Activated CD4-positive, alpha-beta T cell treated with anti-CD3 and anti-CD28 coated beads, Interleukin-2, amount 10 ng/mL, durations not matched to agents 24 days and 14 days (primary cell): ENCODE results near the gene SHC2. TPM values are rescaled to one million over a fixed set of nuclear protein-coding genes. Genes with fewer than 3 reads are reported as not detected.
"Not testable (repeated sequence)": the region's sequence is repeated elsewhere in the genome, so short reads cannot be mapped to it uniquely, and the experiment has no call there.

Source experiments
- DNase-seq: peaks from one replicate; pipeline ENCODE4 v3.0.0; 2022
- H3K27ac Mint-ChIP-seq: one replicate; pipeline ENCODE4 v1.8.0; 2022; ENCODE audit warnings: mild to moderate bottlenecking, mixed read lengths
- H3K27me3 Mint-ChIP-seq: one replicate; pipeline ENCODE4 v1.8.0; 2022; ENCODE audit warnings: mixed read lengths
- H3K36me3 Mint-ChIP-seq: one replicate; pipeline ENCODE4 v1.8.0; 2022; ENCODE audit warnings: low read depth, mild to moderate bottlenecking, mixed read lengths
- H3K4me1 Mint-ChIP-seq: one replicate; pipeline ENCODE4 v1.8.0; 2021; ENCODE audit warnings: mixed read lengths
- H3K4me3 Mint-ChIP-seq: one replicate; pipeline ENCODE4 v1.8.0; 2022; ENCODE audit warnings: mild to moderate bottlenecking, moderate library complexity, mixed read lengths
- H3K9me3 Mint-ChIP-seq: one replicate; pipeline ENCODE4 v1.8.0; 2021; ENCODE audit warnings: mixed read lengths
- intact Hi-C: fragments of 100-400 bp; cut with micrococcal nuclease; formaldehyde crosslinking; loops from one replicate; pipeline ENCODE4 v1.15.1; 2023
- total RNA-seq: library from RNA; stranded (reverse); gene quantifications from 2 replicates; pipeline ENCODE4 v1.2.3, GENCODE V29; 2022

The SHC2 gene
- total RNA-seq, 1 donor from 2014 or later = not detected

DNA sequence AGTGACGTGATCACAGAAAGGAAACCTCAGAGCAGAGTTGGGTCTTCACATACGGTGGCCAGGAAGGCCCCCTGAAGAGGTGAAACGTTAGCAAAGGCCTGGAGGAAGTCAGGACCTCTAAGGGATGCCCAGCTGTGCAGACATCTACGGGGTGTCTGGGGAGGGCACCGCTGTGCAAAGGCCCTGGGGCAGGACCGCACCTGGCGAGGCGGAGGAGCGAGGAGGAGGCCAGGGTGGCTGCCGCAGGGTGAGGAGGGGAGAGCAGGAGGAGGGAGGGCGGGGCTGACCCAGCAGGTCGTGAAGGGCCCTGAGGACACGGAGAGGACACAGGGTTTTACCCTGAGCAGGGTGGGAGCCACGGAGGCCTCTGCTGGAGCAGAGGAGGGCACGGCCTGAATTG, 23.7 kb upstream of the SHC2 start:
- no peak for DNase-seq
- Mint-ChIP-seq H3K27ac (no peak overlapping the region), H3K9me3 (peaks cover 19% of the 10 kb centered on the region), H3K27me3 (peaks cover 11% of the 10 kb centered on the region), H3K4me1 (peaks cover 15% of the 10 kb centered on the region), H3K4me3 (no peak overlapping the region), H3K36me3 (peaks cover 18% of the 10 kb centered on the region)
- intact Hi-C loops = no loop called here

DNA sequence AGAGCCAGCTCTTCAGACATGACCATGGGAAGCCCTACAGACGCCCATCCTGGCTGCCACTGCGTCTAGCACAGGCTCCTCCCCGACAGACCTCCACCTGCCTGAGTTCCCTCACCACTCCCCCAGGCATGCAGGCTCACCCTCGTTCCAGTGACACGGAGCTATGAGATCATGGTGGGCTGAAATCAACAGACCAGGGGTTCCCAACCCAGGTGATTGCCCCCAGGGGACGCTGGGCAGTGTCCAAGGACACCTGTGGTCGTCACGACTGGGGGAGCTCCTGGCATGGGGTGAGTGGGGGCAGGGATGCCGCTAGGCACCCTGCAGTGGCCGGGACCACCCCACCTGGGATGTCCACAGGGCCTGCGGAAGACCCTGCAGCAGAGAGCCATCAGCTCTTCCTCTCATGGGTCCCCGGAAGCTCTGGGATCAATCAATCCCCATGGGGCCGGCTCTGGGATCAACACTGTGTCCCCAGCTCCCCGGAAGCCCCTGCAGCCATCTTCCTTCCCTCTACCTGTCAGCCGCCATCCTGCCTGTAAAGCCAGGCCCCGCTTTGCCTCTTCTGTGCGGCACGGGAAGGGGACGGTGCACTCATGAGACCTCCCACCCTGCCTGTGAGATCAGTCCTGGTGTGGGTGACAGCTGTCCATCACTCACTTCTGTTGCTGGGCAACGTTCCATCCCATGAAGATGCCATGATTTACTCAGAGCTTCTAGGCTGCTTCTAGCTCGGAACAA, 22.7 kb upstream of the SHC2 start:
- intact Hi-C loops = no loop called here
- Mint-ChIP-seq H3K9me3 (peaks cover 19% of the 10 kb centered on the region), H3K27me3 (peaks cover 11% of the 10 kb centered on the region), H3K36me3 (peaks cover 18% of the 10 kb centered on the region), H3K4me1 (peaks cover 13% of the 10 kb centered on the region), H3K27ac (no peak overlapping the region), H3K4me3 (no peak overlapping the region)
- no peak for DNase-seq

DNA sequence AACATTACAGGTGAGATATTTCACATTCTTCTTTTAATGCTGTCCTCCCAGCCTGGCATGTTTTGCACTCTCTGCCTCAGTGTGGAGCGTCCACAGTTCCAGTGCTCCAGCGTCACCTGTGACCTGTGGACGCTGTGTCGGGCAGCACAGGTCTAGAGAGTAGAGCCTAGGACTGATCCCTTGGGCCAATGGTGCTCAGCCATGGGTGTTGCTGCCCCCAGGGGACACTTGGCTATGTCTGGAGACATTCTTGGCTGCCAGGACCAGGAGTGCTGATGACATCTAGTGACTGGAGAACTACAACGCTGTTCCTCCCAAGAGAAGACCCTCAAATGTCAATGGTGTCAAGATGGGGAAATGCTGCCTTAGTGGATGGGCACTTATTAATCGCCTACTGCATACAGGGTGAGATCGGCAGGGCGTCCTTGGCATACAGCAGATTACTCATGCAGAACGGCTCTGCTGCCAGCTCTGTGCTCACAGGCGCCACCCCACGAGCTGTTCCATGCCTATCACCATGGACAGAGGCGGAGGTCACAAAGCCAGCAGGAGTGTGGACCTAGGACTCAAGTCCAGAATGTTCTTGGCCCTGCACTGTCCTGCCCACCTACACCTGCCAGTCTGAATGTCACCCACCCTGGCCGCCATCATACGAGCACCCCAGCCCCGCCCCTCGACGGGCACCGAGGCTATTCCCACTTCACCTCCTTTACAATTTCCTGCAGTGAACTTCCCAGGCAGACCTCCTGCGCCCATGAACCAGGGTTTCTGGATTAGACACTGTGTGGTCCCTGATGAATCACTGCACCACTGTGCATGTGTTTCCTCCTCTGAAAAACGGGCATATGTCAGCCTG, 21.6 kb upstream of the SHC2 start:
- Mint-ChIP-seq H3K27me3 (peaks cover 11% of the 10 kb centered on the region), H3K4me1 (peaks cover 9% of the 10 kb centered on the region), H3K9me3 (peaks cover 19% of the 10 kb centered on the region), H3K27ac (no peak overlapping the region), H3K4me3 (no peak overlapping the region), H3K36me3 (peaks cover 16% of the 10 kb centered on the region)
- DNase-seq = no peak
- intact Hi-C loops = no loop called here

DNA sequence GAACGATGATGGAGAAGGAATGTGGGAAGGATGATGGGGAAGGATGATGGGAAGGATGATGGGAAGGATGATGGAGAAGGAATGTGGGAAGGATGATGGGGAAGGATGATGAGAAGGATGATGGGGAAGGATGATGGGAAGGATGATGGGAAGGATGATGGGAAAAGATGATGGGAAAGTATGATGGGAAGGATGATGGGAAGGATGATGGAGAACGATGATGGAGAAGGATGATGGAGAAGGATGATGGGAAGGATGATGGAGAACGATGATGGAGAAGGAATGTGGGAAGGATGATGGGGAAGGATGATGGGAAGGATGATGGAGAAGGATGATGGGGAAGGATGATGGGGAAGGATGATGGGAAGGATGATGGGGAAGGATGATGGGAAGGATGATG, 20.3 kb upstream of the SHC2 start:
- Mint-ChIP-seq H3K27ac (peak overlapping the region; percentile 72), H3K36me3 (peaks cover 16% of the 10 kb centered on the region), H3K9me3 (peaks cover 19% of the 10 kb centered on the region)
- H3K4me1 Mint-ChIP-seq, intact Hi-C loops, DNase-seq, H3K27me3 Mint-ChIP-seq, H3K4me3 Mint-ChIP-seq: not testable (repeated sequence)

DNA sequence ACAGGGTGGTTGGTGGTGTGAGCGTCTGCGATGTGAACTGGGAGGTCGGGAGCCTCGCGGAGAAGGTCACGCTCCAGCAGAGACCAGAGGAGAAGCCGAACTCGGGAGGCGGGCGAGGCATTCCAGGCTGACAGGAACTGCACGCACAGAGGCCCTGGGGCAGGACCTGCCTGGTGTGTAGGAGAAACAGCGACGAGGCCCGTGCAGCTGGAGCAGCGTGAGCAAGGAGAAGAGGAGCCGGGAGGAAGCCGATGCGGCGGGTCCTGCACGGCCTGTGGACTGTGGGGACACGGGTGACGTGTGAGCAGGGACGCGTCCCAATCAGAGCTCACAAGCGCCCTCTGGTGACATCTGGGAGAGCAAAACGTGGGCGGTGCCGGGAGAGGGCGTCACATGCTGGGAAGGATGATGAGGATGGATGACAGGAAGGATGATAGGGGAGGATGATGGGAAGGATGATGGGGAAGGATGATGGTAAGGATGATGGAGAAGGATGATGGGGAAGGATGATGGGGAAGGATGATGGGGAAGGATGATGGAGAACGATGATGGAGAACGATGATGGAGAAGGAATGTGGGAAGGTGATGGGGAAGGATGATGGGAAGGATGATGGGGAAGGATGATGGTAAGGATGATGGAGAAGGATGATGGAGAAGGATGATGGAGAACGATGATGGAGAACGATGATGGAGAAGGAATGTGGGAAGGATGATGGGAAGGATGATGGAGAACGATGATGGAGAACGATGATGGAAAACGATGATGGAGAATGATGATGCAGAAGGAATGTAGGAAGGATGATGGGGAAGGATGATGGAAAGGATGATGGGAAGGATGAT, 19.4 kb upstream of the SHC2 start:
- intact Hi-C loops = no loop called here
- Mint-ChIP-seq H3K36me3 (peaks cover 16% of the 10 kb centered on the region), H3K4me3 (peak overlapping the region; percentile 39), H3K27me3 (peaks cover 6% of the 10 kb centered on the region), H3K9me3 (peaks cover 19% of the 10 kb centered on the region), H3K27ac (peak overlapping the region; percentile 72), H3K4me1 (peaks cover 9% of the 10 kb centered on the region)
- DNase-seq = peak; percentile 76

DNA sequence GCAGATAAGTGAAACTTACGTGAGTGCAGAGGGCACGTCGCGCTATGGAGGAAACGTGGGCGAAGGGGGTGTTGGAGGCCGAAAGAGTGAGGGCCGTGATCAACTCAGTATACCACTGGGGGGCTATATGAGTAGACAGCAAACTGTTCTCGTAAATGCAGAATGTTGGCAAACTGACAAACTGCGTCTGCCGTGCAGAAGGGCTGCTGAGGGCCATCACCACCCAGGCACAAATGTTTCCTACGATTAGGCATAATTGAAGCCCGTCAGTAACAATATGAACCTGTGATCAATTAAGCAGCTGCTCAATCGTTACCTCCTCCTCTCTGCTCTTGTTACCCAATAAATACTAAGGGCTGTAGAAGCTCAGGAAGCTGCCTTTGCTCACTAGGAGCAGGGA, 18.1 kb upstream of the SHC2 start:
- DNase-seq = no peak
- H3K27me3 Mint-ChIP-seq = peaks cover 6% of the 10 kb centered on the region
- H3K9me3 Mint-ChIP-seq = peaks cover 19% of the 10 kb centered on the region
- intact Hi-C loops = no loop called here
- H3K36me3 Mint-ChIP-seq = peaks cover 16% of the 10 kb centered on the region
- no peak overlapping the region for H3K4me3 Mint-ChIP-seq
- peaks cover 9% of the 10 kb centered on the region for H3K4me1 Mint-ChIP-seq
- H3K27ac Mint-ChIP-seq = no peak overlapping the region

DNA sequence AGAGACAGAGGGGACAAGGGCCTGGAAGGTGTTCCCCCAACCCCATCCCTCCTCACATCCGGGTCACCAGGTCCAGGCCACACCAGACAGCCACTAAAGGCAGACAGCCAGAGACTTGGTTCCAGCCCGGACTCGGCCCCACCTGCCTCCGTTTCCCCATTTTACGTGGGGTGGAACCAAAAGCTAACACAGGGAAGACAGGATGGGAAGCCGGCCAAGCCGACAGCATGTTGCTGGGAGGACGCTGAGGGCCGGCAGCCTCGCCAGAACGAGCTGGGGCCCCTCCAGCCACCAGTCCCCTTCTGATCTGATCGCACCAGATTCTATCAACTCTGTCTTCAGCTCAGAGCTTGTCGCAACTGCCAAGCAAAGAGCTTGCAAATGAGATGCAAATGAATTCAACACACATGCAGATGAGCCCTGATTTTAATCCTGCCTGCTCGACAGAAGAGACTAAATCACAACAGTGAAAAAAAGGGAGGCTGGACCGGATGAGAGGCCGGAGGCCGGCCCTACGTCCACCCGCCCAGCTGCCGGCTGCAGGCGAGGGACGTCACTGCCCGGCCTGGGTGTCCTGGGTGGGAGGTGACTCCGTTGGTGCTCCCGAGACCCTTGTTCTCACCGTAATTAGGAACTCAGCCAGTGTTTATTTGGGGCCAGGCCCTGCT, 17.5 kb upstream of the SHC2 start:
- Mint-ChIP-seq H3K27ac (no peak overlapping the region), H3K36me3 (peaks cover 16% of the 10 kb centered on the region), H3K4me3 (no peak overlapping the region), H3K4me1 (peaks cover 9% of the 10 kb centered on the region), H3K27me3 (peaks cover 6% of the 10 kb centered on the region), H3K9me3 (peaks cover 19% of the 10 kb centered on the region)
- intact Hi-C loops = no loop called here
- DNase-seq = no peak

DNA sequence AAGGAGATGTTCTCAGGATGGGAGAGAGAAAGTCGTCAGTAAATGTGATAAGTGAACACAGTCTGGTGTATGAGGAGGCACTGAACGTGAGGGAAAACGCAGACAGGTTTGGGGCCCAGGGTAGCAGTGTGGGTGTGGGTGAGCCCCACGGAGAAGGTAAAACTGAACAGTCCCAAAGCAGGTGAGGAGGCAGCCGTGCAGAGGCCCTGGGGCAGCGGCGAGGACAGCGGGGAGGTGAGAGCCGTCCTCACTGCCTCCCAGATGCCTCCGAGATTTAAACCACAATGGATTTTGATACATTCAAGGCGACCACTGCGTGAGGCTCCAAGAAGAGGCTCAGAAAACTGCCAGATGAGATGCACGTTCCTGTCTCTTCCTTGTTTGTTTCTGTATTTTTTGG, 14.5 kb upstream of the SHC2 start:
- Mint-ChIP-seq H3K4me1 (peaks cover 5% of the 10 kb centered on the region), H3K4me3 (no peak overlapping the region), H3K9me3 (peaks cover 6% of the 10 kb centered on the region), H3K27ac (no peak overlapping the region), H3K27me3 (peaks cover 2% of the 10 kb centered on the region), H3K36me3 (peaks cover 4% of the 10 kb centered on the region)
- no peak for DNase-seq
- intact Hi-C loops = no loop called here

DNA sequence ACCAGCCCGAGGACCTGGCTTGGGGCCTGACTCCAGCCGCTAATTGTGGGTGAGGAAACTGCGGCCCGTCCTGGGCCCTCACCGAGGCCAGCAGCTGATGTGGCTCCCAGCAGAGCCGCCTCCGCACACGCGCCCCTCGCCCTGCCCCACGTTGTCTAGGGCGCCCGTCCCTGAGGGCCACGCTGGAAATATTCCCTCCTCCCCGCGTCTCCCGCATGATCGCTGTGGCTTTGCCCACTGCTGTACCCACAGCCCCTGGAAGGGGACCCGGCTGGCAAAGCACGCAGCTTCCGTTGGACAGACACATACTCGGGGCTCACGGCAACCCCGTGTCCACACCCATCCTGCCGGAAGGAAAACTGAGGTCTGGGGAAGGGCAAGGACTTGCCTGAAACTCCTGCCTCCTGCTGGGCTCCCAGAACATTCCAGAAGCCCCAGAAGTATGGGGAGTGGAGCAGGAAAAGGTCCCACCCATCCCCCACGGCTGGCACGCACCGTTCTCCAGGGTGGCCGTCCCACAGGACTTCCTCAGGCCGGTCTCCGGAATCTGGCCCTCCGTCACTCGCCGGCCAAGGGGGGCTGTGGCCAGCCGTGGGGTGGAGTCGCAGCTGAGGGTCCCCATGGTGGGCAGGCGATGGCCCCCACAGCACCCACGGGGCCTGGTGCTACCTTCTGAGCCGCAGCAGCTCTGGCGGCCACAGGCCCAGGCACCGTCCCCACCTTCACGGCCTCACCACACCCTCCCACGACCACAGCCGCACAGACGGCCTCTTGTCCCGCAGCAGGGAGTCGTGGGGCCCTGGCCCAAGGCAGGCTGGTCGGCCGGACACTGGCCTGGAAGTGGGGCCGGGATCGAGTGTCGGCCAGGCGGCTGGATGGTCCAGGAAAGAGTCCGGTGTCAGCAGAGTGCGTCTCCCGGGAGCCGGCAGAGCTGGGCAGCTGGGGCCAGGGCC, 13.6 kb upstream of the SHC2 start:
- H3K27me3 Mint-ChIP-seq = no peaks in the 10 kb centered on the region
- no peak overlapping the region for H3K4me3 Mint-ChIP-seq
- no peak for DNase-seq
- no peak overlapping the region for H3K27ac Mint-ChIP-seq
- H3K36me3 Mint-ChIP-seq = no peaks in the 10 kb centered on the region
- intact Hi-C loops = no loop called here
- H3K9me3 Mint-ChIP-seq = no peaks in the 10 kb centered on the region
- no peaks in the 10 kb centered on the region for H3K4me1 Mint-ChIP-seq

DNA sequence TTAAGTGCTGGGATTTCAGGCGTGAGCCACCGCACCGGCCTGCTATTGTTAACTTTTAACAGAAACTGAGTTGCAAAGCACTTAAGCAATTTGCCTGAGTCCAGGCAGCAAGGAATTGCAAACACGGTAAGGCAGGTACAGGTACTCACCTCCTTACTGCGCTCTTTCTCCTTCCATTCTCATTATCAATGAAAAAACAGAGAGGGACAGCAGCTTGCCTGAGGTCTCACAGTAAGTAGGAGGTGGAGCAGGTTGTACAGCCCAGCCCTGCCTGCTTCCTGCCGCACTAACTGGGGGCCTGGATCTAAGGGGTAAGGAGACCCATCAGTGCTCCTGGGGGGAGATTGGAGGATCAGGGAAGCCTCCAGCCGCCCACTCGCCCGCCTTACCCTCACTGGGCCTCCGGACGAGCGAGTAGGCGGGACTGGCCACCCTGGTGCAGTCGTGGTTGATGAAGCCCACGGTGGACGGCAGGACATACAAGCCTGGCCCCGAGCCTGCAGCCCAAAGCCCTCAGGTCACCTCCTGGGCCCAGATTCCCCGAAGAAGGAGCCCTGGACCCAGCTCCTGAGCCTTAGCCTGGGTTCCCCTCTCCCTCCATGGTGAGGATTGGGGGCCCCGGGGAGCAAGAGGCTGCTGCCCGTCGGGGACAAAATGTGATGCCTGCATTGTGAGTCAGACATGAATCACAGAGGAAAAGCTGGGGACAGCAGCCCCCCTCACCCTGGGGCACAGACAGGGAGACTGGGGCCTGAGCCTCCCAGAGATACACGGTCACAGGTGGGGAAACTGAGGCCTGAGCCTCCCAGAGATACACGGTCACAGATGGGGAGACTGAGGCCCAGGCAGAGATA, 11.4 kb upstream of the SHC2 start:
- Mint-ChIP-seq H3K4me1 (no peaks in the 10 kb centered on the region), H3K27ac (no peak overlapping the region), H3K4me3 (no peak overlapping the region), H3K9me3 (no peaks in the 10 kb centered on the region), H3K36me3 (no peaks in the 10 kb centered on the region), H3K27me3 (no peaks in the 10 kb centered on the region)
- no peak for DNase-seq
- intact Hi-C loops = no loop called here

DNA sequence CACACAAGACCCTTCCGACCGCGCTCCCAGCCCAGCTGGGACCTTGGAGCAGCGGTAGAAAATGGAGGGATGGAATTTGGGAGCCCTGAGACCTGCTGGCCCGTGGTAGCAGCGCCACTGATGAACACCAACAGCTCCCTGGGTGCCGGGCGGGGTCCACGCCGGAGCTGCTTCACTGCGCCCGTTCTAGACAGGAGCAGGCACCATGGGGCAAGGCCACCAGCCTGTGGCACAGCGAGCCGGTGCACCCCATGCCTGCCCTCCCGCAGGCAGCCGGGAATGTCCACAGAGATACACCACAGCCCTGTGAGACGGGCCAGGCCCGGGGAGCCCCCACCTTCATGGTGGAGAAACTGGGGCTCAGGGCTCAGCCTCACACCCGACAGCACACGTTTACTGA, 9.9 kb upstream of the SHC2 start:
- H3K27me3 Mint-ChIP-seq = no peaks in the 10 kb centered on the region

DNA sequence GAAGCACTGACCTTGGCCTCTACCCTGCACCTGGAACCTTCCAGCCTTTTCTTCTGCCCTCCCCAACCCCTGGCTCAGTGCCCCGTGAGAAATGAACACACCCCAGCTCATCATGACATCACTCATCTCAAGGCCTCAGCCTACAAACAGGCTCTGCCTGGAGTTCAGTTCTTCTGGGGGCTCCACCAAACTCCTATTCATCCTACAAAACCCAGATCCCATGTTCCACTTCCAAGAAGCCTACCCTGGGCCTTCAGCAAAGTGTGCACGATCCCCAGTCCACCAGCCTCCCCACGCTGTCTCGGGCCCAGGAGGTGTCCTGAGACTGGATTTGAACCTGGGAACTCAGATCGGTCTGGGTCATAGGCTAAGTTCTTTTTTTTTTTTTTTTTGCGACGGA, 9.0 kb upstream of the SHC2 start:
- no peak for DNase-seq
- Mint-ChIP-seq H3K4me1 (no peaks in the 10 kb centered on the region), H3K27me3 (no peaks in the 10 kb centered on the region), H3K4me3 (no peak overlapping the region), H3K27ac (no peak overlapping the region), H3K36me3 (no peaks in the 10 kb centered on the region), H3K9me3 (no peaks in the 10 kb centered on the region)
- intact Hi-C loops = no loop called here

More for the DNA sequence above, 9.9 kb upstream of the SHC2 start:
- Mint-ChIP-seq H3K4me1 (no peaks in the 10 kb centered on the region), H3K4me3 (no peak overlapping the region), H3K27ac (no peak overlapping the region), H3K36me3 (no peaks in the 10 kb centered on the region), H3K9me3 (no peaks in the 10 kb centered on the region)
- no peak for DNase-seq
- intact Hi-C loops = no loop called here
